ENCODE data around the gene COL1A2.

COL1A2 gene

DNA sequence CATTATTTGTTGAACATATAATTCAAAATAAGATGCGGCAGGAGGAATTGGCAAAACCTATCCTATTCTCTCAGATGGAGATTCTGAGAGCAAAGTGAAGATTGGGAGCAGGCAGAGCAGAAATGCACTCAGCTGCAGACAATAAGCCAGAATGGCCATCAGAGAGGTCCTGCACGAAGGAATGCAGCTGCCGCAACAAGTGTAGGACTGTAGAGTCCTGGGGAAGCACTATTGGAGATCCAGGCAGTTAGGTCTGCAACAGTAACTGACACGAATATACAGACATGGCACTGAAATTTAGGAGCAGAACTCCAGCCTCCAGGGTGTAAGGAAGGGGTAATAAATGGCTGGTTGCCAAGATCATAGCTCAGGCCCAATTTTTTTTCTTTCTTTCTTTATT, 10.4 kb upstream of the COL1A2 start:
- DNase-seq (ENCODE audit: low spot score) = no peak

DNA sequence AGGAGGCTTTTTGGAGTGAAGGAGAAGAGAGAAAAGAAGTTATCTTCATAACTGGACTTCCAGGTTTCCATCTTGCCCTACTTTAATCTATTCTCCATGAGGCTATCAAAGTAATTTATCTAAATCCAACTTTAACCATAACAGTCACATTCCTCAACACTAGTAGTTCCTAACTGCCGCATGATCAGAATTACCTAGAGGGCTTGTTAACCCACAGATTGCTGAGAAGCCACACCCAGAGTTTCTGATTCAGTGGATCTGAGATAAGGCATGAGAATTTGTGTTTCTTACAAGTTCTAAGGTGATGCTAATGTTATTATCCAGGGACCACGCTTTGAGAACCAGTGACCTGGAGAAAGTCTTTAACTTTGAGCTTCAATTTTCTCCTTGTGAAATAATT, 8.3 kb upstream of the COL1A2 start:
- no peak for DNase-seq (ENCODE audit: low spot score)

DNA sequence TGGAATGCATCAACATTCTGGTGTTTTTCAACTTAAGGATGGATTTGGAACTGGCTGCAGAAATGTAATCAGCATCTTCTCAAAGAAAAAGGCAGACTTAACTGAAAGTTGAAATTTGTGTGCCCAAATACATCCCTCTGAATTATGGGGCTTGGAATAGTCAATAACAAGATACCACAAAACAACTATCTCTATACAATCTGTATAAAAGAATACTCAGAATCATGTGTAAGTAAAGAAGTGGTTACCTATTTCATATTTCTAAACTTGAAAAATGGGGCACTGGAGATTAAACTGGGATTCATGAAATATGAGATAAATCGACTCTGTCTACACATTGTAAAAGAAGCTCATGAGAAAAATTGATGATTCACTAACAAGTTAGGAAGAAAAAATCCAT, 6.2 kb upstream of the COL1A2 start:
- no peak for DNase-seq (ENCODE audit: low spot score)

- DNase-seq (ENCODE audit: low spot score) = no peak
Measured at GRCh38 chr7:94389381-94389780, 5.3 kb upstream of the COL1A2 start.

- DNase-seq (ENCODE audit: low spot score) = no peak
Measured at GRCh38 chr7:94391726-94392392, 2.8 kb upstream of the COL1A2 start.

GRCh38 chr7:94392393-94392786, 2.3 kb upstream of the COL1A2 start:
- no peak for DNase-seq (ENCODE audit: low spot score)

GRCh38 chr7:94393246-94394108, 1.2 kb upstream of the COL1A2 start:
- DNase-seq (ENCODE audit: low spot score) = no peak

DNA sequence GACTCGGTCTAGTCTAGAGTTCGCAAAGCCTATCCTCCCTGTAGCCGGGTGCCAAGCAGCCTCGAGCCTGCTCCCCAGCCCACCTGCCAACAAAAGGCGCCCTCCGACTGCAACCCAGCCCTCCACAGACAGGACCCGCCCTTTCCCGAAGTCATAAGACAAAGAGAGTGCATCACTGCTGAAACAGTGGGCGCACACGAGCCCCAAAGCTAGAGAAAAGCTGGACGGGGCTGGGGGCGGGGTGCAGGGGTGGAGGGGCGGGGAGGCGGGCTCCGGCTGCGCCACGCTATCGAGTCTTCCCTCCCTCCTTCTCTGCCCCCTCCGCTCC, 622 bp upstream of the COL1A2 start:
- no peak for DNase-seq (ENCODE audit: low spot score)

- DNase-seq (ENCODE audit: low spot score) = no peak
Measured at GRCh38 chr7:94395141-94396036, 694 bp downstream of the COL1A2 start.

- DNase-seq (ENCODE audit: low spot score) = no peak
Measured at GRCh38 chr7:94396037-94396431, 1.3 kb downstream of the COL1A2 start.

GRCh38 chr7:94396596-94396995, 1.9 kb downstream of the COL1A2 start:
- no peak for DNase-seq (ENCODE audit: low spot score)

GRCh38 chr7:94397722-94398121, 3.0 kb downstream of the COL1A2 start:
- no peak for DNase-seq (ENCODE audit: low spot score)

DNA sequence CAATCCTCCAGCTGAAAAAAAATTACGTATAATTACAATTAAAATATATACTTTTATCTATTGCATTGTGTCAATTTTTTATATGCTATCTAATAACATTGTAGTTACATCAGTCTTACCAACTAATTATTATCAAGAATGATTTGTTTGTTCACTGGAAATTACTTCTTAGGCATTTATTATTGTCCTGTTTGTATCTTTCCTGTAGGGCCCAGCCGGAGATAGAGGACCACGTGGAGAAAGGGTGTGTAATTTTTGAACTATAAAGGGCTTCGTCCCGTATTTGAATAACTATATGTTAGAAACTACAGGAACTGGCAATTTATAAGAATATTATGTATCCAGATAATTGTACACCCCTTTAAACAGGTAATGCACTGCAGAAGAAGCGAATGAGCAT, 4.1 kb downstream of the COL1A2 start:
- DNase-seq (ENCODE audit: low spot score) = no peak

GRCh38 chr7:94400022-94400421, 5.3 kb downstream of the COL1A2 start:
- no peak for DNase-seq (ENCODE audit: low spot score)

DNA sequence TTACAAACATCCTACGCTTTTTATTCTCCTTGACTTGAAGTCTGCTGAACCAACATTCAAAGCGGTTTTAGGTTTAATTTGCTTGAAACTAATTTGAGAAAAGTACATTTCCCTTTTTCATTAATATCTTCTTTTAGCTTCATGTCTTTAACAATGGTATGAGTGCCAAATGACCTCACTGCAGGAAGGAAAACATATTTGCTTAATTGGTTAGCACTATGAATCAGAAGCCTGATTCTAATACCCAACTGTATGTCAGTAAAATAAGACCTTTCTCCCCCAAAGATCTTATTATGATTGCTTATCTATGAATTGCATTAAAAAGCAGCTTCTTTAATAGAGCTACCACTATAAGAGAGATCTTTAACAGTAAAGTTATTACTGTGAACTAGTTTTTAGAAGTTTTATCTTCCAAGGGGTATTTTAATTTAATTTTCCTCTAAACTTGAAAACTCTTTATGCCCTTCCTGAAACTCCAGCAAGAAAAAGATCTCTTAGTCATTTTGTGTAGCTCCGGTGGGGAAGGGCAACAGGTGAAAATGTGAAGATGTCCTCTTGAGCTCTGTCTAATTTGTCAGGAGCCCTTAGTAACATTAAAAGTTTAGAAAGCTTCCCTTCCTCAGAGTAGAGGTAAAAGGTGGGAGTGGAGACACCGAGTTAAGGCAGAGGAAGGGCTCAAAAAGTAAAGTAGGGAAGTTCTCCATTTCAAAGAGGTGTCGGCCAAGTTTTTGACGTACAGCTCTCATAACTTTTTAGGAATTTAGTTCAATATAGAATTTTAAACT, 6.1 kb downstream of the COL1A2 start:
- no peak for DNase-seq (ENCODE audit: low spot score)

- DNase-seq (ENCODE audit: low spot score) = no peak
Measured at GRCh38 chr7:94401428-94401814, 6.7 kb downstream of the COL1A2 start.

DNA sequence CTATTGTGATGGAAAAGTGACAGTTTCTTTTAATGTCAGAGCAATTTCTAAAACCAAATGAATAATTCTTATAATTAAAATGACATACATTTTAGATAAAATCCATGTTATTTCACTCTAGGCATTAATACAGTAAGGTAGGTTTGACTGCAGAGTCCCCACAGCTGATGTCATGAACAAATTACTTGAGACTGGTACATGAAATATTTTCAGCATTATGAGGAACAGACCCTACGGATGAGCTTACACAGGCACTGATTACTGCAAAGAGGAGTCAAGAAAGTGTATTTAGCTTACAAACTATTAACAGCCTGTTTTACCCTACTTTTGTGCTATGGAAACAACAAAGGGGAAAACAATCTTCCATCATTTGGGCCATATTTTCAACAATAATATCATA, 8.9 kb downstream of the COL1A2 start:
- DNase-seq (ENCODE audit: low spot score) = no peak

DNA sequence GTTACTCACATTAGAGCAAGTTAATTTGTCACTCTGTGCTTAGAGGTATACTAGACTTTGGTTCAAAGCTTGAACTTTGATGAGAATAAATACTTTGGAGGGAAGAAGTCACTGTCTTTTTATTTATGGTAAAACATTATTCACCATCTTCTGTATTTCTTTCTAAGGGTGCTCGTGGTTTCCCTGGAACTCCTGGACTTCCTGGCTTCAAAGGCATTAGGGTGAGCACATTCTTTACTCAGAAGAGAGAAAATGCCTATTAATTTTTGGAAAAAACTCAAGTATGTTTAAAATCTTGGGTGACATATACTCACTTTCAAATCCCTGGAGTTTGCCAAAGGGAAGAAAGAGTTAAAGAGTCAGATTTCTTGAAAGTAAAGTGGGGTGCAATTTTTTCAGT, 10.8 kb downstream of the COL1A2 start:
- no peak for DNase-seq (ENCODE audit: low spot score)

DNA sequence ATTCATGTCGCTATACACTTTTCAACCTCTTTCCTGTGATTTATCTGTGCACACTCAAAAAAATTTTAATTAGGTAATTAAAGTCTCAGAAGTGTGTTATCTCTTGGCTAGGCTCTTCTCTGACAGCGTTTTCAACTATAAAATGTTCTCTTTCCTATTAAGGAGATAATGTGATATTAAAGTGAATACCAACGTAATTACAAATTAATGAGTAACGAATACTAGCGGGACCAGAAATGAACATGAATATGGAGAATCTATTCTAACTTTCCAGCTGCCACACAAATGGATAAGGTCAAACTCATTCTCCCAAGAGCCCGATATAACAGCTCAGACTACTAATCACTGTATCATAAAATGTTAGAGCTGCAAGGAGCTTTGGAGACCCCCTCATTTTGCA, 12.0 kb downstream of the COL1A2 start:
- DNase-seq (ENCODE audit: low spot score) = no peak

DNA sequence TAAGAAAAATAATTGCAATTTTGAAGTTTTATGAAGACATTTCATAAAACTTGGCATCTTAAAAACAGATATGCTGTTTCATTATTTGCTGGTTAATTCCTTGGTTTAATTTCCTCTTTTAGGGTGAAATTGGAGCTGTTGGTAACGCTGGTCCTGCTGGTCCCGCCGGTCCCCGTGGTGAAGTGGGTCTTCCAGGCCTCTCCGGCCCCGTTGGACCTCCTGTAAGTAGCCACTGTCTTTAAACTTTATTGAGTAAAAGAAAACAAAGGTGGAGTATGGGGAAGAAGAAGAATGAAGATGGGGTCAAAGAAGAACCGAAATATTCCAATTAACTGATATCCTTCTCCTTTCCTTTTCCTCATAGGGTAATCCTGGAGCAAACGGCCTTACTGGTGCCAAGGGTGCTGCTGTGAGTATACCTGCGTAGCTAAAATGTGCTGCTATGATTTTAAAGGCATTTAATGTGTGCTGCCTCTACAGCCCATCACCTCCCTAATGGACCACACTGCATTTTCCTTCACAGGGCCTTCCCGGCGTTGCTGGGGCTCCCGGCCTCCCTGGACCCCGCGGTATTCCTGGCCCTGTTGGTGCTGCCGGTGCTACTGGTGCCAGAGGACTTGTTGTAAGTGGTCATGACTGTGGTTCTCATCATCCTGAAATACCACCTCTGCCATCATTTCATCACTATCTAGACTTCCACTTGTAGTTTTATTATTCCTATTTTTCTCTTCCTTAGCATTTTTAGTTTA, 14.7 kb downstream of the COL1A2 start:
- DNase-seq (ENCODE audit: low spot score) = no peak

Measured in CD4-positive, alpha-beta T cell treated with Interleukin-6 at 100 ng/mL for 8 hours (primary cell).